HG03139 (cell line): ENCODE measurements around the gene HHLA2.

Experiments used
- ATAC-seq: cut with Tn5 transposase; IDR thresholded peaks from one replicate; pipeline ENCODE4 v1.9.1; 2021; ENCODE audit not compliant: unreplicated experiment

HHLA2 gene

DNA sequence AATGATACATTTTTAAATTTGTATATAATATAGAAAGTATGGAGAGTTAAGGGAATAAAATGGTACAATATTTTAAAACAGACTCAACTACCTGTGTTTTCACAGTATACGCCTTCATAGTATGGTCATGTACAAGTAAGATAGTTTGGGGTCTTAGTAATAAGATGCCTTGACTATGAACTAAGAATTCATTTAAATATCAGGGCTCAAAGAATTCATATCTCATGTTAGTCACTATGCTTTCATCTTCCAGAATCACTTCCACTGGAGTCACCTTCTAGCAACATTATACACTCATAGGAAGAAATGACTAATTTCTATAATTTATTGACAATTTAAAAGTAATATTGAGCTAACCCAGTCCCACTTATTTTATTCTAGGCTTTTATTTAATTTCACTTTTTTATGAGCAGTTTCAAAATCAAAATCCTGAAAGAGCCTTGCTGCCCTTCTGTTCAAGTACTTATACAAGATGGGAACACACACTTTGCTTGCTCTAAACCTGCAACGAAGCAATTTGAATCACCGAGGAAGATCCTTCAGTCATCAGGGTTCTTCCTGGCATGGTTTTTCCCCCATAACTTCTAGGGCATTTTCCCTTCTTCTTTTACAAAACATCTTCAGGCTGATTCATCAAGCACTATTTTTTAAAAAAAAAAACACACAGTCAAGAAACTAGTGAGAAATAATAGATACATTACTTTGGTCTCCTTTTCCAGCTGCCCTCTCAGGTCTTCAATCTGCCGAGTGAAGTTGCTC lies 119.9 kb downstream of the HHLA2 start:
- ATAC-seq, result no peak

DNA sequence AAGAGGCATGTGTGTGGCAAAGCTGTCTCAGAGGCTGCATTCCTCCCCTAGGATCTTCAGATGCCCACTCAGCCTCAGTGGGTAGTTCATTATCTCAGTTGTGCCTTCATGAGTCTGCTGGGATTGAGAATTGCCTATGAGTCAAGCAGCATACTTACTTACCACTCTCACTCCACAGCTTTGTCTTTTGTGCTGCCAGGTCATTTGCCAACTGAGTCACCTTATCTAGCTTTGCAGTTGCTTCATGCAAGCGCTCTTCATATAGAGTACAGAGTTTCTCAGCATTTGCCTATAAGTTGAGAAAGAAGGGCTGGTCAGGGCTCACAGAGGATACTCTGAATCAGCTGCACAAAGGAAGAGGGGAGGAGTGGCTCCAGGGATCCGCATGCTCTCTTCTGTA lies 124.6 kb downstream of the HHLA2 start:
- no peak for ATAC-seq
